NCI-H187 treated with DMSO at 0.1 percent for 48 hours (cell line): ENCODE data around the gene TTC28.

ENCODE experiments used
- DNase-seq: peaks from one replicate; lab custom pipeline; 2025; lab: John Stamatoyannopoulos, UW

TTC28 gene

DNA sequence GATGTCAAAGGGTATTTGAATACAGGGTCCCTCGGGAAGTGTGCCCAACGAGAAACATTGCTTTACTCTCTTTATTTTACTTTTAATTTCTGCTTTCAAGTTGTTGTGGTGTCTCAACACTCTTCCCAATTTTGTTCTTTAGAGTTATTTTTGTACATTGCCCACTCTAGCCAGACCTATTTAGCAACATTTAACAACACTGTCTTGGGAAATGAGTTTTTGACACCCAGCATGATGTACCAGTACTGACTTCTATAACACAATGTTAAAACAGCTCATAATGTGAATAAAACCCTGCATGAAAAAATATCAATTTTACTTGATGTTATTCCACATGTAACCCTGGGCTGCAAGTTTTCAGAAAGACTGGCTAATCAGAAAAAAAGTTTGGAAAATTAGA is 410.4 kb downstream of the TTC28 start:
- DNase-seq = no peak

DNA sequence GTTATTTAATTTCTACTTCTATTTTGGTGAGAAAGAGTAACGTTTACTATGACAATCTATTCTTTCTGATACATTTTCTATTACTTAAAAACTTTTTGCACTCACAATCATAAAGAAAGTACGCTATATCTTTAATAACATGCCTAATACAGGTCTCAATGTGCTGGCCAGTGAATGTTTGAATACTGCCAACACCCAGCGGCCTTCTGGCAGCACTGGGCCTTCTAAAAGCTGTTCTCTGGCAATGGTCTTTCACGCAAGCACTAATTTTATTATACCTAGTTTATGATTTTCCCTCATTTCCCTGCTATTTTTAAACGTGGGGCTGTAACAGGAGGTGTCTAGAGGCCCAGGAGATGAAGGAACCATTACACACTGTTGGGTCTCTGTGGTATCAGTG is 410.8 kb downstream of the TTC28 start:
- no peak for DNase-seq

DNA sequence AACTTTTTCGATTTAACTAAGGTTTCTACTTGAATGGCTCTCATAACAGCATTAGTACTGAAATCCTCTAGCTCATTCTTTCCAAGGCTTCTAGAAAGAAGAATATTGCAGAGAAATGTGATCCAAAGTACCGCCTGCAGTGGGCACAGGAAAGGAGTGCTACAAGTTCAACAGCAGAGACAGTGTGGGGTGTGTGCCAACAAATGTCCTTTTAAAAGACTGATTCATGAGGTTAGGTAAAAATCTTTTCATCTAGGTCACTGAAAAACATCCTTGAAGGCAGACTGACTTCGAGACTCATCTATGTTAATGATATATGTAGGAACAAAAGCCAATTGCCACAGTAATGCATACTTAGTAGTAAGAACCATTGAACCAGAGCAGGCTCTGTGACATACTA is 411.5 kb downstream of the TTC28 start:
- DNase-seq = no peak

DNA sequence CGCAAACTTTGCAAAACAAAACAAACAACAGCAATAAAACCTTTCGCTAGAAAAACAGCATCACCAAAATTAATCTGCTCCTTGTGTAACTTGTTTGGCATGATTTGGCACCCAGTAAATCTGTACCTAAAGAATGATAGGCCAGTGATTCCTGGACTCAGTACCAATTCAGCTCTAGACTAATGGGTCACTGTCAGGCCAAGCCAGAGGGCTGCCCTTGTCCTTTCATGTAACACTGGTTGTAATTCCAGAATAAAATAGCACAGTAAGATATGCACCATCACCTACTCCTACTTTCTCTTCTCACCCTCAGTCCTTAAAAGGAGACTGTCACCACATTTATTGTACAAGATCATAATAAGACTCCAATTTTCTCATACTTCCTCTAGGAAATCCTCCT is 419.0 kb downstream of the TTC28 start:
- no peak for DNase-seq

DNA sequence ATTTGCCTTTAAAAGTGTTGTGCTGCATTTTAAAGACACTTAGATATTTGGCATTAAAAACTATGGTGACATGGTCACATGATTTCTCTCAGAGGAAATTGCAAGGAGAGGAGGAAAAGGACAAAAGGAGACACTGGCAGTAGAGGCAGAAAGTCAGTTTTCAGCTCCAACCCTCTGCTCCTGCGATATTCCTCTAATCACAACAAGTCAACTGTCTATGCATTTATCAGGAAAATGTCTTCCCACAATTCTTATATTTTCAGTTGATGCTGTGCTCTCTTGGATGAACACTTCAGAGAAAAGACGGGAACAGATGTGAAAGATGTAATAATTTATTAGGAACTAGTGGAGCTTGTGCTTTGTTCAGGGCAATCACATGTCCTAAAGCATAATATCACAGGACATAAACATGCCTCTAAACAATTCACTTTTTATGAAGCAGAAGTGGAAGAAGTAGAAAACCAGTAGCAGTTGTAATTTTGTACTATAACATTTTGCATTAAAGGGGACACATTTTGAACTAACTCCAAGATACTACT is 419.8 kb downstream of the TTC28 start:
- no peak for DNase-seq

DNA sequence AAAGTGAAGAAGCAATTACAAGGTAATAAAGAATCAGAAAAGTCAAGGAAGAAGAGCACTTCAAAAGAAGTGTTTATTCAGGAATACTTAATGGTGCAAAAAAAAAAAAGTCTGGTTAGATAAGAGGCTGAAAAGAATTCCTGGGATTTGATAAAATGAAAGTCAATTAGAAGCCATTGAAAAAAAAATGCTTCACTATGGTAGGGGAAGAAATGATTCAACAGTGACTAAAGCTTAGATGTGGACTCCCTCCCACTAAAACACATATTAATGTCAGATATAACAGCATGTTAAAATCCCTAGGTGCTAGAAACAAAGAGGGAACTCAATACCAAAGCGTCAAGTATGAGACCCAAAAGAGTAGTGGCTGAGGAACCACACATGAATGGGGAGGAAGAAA is 425.2 kb downstream of the TTC28 start:
- DNase-seq = no peak

DNA sequence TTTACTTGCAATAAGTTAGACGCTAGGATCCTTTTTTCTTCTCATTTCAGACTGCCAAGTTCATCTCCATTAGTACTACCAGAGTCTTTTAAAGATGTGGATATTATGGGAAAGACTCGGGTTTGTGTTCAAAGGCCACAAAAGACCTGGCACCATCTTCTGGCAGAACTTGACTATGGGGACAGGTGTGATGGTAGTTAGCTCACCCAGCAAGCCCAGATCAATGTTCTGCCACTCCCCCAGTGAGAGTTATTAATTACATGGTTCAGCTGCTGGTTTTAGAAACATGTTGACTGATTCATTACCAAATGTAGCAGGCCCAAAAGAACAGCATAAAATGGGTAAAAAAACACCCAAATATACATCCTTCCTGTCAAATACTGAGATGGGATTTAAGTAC is 427.1 kb downstream of the TTC28 start:
- DNase-seq = no peak

DNA sequence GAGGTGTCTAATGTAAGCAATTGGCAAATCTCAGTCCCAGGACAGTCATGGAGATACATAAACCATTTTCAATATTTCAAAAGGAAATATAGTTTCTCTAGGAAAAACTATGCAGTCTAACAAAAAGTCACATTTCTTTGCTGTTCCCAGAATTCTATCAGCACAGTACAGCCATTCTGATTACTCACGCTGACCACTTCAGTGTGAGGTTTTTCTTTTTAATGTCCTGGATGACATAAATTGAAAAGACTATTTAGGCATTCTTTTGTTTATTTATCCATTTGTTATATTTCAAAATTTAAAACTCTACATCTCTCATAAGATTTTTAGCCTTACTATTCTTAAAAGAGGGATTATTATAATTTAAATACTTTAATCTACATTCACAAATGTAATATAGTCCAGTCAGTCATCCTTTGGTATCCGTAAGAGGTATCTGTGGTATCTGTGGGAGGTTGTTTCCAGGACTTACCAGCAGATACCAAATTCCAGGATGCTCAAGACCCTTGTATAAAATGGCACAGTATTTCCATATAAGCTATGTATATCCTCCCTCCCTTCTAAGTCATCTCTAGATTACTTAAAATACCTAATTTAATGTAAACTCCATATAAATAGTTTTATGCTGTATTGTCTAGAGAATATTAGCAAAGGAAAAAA is 429.5 kb downstream of the TTC28 start:
- DNase-seq = no peak

DNA sequence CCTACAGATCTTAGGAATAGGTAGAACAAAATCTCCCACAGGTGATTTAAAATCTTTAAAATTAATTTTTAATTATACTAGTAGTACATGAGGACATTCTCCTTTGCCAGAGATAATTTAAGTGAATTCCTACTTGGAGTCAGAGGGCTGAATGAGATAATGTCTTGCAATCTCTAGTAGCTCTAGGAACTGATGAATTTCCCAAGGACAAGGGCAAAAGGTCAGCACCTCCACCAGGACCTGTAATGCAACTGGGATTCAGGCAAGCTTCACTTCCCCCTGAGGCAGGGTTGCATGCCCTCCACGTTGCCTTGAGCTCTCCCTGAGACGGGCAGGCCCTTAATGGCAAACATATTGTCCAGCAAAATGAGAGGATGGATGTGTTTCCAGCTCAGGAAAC is 430.2 kb downstream of the TTC28 start:
- no peak for DNase-seq

DNA sequence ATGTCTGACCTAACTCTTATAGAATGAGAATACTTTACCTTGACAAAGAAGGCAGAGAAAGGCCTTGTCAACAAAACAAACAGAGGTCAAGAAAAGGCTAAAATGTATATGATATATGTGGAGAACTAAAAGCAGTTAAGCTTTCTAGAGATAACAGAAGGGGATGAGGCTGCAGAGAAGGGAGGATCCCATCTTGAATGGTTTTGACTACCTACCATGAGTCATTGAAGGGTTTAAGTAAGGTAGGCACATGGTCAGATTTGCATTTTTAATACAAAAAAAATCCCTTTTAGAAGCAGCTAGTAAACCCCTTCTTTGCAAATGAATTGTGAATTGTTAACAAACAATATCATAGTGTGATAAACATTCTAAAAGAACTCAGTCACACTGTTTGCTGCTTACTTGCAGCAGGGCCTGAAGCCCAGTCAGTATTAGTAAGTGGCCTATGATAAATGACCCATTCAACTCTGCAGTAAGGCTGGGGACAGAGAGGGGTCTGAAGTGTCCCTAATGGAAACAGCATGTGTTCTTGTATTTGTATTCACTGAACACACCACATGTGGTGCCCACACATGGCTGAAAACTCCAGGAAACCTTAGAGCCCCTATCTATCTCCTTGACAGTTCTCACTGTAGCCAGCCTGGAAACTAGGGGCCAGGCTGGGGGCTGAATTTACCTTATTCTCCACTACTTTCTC is 431.8 kb downstream of the TTC28 start:
- DNase-seq = peak; percentile 52

DNA sequence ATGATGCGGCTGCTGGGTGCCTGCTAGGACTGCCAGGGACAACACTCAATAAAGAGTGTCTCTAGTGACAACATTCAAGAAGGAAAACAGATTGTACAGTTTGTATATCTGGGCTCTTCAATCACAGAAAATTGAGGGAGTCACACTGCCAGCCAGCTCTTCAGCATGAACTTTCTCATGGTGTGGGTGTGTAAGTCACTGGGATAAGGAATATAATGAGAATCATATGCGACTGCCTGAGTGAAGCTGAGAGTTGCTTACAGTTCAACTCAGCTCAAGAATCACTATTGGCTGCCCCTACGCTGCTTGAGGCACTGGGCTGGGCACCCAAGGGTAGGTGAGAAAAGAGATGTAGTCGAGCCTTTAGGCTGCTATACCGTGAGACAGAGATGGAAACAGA is 432.5 kb downstream of the TTC28 start:
- DNase-seq = no peak

DNA sequence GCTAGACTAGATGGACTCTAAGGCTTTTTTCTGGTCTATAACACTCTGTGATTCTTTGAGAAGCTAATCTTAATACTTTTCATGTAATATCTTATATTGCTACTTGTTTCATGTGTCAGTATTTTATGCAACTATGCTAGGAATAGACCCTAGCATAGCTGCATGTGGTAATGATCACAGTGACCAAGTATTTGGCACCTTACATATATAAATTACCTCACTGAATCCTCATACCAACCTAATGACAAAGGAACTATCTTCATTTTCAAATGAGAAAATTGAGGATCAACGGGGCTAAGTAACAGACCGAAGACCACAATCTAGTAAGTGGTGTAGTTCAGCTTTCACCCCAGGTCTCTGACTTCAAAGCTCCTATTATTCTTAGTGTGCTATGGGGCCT is 433.2 kb downstream of the TTC28 start:
- no peak for DNase-seq

DNA sequence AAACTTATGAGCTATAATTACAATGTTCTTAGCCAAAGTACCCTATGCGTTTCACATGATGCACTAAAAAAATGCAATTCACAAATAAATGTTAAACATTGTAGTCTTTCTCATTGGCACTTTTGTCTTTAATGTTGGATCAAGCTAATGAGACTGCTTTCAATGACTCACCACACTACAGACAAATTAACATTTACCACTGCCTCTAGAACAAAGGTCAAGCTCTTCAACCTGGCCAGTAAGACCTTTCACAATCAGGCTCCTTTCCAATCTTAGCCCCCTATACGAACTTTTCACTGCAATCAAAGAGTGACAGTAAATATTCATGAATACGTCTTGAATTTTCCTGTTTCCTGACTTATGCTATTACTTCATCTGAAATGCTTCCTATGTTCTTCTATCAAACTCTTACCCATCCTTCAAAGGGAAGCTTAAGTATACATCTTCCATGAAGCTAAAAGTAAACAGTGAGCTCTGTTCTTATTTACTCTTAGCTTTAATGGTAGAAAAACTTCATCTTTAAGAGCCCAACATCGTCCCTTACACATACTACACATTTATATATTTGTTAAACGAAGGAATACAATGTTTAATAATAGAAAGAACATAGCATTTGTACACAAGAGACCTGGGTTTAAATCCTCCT is 433.9 kb downstream of the TTC28 start:
- DNase-seq = no peak

DNA sequence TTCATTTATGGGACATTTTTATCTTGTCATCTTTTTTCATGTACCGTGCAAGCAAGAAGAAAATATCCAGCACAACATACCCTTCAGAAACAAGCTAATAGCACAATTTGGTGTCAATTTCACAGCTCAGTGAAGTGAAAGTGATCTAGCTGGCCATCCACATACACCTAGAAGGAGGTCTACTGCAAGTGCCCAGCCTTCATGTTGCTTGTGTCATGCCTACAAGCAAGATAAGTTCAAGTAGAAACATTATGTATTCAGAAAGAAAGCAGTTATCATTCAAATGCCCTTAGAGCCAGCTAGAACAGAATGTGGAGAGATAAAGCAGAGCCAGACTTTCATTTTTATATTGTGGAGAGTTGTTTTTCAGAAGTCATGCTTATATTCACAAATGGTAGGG is 434.9 kb downstream of the TTC28 start:
- DNase-seq = no peak

DNA sequence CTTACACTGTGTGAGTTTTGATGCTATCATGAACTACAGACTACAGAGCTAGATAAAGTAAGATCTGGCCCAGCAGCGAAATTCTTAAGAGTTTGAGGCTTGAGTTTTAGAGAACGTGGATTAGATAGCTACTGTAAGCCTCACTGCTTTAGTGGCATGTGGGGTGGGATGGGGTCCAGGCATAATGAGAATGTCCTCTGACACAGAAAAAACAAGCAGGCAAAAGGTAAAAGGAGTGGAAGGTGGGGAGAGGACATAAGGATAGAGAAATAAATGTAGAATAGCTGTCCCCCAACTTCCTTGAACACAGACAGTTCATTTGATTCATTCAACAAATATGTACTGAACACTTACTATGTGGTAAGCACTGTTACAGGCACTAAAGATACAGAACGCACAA is 436.1 kb downstream of the TTC28 start:
- no peak for DNase-seq

DNA sequence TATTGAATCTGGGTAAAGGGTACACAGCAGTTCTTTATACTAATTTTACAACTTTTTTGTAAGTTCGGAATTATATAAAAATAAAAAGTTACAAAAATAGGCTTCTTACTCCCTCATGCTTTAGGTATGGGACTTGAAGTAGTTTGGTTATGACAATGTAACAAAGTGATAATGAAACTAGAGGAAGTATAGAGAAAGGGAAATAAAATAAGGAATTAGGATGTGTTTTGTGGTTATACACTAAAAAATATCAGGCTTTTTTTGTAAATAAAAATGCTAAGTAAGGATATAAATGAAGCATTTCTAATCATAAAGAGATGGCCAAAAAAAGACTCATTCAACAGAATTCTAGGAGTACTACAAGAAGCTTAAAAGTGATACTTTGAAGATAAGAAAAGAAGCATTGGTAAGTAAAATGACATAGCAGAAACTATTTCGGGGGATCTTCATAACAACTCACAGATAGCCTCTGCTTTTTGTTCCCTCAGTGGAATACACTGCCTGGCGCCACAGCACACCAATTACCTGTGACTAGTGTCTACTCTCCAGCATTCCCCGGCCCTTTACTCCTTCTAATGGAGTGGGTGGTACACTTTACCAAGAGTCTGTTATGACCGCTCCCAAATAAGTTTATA is 437.9 kb downstream of the TTC28 start:
- DNase-seq = no peak

DNA sequence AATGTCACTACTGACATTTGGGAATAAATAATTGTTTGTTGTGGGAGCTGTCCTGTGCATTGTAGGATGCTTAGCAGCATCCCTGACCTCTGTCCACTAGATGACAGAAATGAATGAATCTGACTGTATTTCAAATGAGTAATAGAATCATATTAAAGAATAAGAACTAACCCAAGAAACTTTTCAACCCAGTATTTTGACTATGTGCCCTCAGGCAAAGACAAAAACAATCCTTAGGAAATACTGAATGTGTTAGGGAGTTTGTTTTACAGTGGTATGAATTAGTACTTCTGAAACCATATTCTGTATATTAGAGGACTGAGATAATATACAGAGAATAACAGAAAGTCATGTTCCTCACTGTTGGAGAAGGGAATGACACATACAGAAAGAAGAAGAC is 439.7 kb downstream of the TTC28 start:
- DNase-seq = no peak

DNA sequence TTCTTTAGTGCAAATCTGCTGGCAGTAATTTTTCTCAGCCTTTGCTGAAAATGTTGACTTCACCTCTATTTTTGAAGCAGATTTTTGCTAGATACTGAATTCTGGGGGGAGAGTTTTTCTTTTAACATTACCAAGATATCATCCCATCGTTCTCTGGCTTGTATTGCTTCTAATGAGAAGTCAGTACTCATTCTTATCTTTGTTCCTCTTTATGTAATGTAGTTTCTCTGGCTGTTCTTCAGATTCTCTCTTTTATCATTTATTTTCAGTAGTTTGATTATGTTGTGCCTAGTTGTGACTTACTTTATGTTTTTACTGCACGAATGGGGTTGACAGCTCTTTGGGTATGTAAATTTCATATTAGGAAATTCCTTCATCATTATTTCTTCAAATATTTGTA is 441.9 kb downstream of the TTC28 start:
- no peak for DNase-seq

DNA sequence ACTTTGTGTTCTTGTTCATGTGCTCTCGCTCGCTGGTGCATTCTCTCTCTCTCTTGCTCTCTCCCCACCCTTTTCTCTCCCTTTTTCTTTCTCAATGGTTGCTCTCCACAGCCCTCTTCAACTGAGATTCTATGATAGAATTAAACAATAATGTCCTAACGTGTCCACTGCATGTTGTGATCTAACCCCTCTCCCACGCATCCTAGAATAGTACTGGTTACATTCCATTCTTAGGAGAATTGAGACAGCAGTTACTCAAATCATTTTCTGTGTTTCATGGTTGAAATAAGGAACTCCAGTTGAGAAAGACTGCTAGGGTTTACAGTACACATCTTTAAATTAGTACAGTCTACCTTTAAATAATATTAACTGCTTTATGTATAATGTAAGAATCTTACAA is 442.5 kb downstream of the TTC28 start:
- no peak for DNase-seq

DNA sequence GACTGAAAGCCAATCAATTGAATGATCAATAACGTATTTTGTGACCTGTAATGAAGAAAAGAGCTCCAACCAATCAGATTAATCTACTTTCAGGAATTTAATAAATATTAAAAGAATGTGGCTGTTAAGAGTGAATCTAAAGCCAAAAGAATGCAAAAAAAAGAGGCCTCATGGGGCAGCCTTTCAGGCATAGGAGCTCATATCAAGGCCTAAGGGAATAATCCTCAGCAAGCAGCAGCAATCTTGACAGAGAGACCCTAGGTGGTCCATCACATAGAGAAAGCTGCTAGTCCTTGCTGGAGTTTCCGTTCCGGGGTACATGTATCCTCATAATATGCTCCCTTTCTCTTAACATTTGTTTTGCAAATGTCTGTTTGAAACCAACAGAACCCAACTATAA is 447.4 kb downstream of the TTC28 start:
- no peak for DNase-seq

DNA sequence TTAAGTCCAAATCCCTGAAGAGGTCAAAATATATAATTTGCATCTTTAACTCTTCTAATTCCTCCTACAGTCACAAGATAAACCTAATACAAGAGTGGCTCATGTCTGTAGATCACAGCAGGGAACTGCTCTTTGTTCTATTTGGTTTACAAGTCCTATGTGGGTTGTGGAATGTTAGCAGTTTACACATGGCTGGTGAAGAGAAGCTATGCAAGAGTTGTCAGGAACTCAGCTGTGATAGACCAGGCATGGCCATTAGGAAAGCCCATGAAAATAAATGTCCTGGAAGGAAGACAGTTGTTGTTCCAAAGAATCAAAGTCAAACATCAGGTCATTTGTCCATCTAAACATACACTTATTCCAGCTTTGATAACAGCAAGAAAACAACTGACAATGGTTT is 448.2 kb downstream of the TTC28 start:
- DNase-seq = no peak

DNA sequence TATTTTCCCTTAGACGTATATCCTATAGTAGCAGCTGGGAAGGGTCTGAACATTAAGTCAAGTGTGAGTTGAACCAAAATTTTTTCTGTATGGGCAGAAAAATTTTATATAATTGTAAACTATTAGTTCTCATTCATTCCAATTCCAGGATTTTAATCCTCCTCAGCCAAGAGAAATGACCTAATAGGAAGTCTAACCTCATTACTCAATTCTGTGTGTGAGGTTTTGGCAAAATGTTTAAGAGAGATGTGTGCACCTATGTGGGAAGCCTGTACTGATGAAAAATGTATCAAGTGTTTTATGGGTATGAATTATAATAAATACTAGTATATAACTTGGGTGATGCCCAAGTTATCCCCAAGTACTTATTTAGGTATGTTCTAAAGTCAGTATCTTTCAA is 449.0 kb downstream of the TTC28 start:
- DNase-seq = no peak
